Activated naive CD4-positive, alpha-beta T cell (primary cell): ENCODE measurements around the gene MDM2.
"Not testable (repeated sequence)": the region's sequence is repeated elsewhere in the genome, so short reads cannot be mapped to it uniquely, and the experiment has no call there.

ENCODE experiments used
- DNase-seq, 4 experiments: peaks; one replicate each; lab custom pipeline; 2025; lab: John Stamatoyannopoulos, UW

The MDM2 gene

DNA sequence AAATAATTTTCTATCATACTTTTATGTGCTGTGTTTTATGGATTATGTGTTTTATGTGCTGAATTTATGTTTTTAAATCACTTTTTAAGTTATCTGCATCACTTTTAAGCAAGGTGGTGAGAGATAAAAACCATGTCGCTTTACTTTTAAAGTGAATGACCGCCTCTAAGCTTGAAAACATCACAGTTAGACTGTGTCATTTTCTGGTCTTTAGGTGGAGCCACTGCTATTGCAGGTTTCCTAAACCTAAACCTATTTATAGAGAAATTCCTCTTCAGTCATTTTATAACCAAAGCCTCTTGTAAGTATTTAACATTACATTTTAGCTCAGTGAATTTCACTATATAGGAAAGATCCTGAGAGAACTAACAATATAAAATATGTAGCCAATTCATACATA lies 21.0 kb upstream of the MDM2 start:
- DNase-seq = no peak

DNA sequence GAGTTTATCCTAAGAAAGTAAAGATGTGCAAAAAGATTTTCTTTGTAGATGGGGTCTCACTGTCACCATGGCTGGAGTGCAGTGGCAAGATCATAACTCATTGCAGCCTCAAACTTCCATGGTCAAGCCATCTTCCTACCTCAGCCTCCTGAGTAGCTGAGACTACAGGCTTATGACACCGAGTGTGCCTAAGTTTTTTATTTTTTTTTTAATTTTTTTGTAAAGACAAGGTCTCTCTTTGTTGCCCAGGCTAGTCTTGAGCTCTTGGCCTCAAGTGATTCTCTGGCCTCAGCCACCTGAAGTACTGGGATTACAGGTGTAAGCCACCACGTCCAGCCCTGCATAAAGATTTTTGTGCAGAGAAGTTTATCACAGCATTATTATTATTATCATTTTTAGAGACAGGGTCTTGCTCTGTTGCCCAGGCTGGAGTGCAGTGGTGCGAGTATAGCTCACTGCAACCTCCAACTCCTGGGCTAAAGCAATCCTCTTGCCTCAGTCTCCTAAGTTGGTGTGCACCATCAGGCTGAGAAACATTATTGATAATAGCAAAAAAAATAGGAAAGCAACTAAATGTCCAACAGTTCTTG lies 19.3 kb upstream of the MDM2 start:
- DNase-seq = no peak

DNA sequence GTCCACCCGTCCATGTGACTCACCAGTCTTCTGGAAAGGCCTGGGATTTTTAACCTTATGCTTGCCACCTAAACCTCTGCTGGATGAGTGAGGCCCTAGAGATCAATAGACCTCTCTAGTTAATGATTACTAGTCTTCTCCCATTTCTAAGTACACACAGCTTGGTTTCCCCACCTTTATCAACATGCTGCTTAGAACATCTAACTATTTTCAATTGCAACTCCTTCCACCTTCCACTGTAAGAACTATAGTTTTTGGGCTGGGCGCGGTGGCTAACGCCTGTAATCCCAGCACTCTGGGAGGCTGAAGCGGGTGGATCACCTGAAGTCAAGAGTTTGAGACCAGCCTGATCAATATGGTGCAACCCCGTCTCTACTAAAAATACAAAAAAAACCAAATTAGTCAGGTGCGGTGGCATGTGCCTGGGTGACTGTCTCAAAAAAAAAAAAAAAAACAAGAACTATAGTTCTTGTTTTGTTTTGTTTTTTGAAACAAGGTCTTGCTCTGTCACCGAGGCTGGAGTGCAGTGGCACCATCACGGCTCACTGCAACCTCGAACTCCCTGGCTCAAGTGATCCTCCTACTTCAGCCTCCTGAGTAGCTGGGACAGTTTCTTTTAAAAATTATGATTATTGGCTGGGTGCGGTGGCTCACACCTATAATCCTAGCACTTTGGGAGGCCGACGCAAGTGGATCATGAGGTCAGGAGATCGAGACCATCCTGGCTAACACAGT lies 18.7 kb upstream of the MDM2 start:
- DNase-seq = no peak

DNA sequence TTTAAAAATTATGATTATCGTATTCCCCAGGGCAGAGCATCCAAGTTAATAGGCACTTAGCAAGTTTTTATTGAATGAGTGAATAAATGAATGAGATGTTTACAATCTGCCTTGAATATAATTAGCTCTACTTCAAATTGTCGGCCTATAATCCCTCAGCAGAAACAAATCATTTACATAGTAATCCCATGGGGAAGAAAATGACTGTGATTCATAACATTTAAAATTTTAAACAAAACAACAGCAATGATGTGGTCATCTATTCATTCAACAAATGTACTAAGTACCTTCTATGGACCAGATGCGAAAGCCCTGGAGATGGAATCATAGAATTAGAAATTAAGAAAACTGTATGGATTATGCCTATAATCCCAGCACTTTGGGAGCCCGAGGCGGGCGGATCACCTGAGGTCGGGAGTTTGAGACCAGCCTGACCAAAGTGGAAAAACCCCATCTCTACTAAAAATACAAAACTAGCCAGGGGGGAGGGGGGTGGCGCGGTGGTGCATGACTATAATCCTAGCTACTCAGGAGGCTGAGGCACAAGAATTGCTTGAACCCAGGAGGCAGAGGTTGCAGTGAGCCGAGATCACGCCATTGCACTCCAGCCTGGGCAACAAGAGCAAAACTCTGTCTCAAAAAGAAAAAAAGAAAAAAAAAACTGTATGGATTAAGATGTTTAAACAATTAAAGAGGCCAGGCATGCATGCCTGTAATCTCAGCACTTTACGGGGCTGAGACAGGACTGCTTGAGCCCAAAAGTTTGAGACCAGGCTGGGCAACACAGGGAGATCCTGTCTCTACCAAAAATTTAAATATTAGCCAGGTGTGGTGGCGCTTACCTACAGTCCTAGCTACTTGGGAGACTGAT lies 17.7 kb upstream of the MDM2 start:
- no peak for DNase-seq

DNA sequence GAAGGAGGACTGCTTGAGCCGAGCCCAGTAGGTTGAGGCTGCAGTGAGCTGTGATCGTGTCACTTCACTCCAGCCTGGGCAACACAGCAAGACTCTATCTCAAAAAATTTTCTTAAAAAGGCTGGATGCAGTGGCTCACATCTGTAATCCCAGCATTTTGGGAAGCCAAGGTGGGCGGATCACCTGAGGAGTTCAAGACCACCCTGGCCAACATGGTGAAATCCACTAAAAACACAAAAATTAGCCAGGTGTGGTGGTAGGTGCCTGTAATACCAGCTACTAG lies 17.1 kb upstream of the MDM2 start:
- no peak for DNase-seq

DNA sequence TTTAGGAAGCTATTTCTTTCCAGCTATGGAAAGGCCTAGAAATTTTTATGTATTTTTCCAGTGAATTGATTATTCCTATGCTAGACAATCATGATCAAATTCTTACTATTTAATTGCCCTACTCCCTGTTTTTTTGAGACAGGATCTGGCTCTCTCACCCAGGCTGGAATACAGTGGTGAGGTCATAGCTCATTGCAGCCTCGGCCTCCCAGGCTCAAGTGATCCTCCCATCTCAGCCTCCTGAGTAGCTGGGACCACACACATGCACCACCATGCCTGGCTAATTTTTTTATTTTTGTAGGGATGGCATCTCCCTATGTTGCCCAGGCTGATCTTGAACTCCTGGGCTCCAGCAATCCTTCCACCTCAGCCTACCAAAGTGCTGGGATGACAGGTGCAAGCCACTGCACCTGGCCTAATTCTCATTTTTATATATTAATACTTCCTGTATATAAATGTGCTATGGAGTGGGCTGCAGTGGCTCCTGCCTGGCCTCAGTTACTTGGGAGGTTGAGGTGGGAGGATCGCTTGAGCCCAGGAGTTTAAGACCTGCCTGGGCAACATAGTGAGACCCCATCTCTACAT lies 16.0 kb upstream of the MDM2 start:
- no peak for DNase-seq

DNA sequence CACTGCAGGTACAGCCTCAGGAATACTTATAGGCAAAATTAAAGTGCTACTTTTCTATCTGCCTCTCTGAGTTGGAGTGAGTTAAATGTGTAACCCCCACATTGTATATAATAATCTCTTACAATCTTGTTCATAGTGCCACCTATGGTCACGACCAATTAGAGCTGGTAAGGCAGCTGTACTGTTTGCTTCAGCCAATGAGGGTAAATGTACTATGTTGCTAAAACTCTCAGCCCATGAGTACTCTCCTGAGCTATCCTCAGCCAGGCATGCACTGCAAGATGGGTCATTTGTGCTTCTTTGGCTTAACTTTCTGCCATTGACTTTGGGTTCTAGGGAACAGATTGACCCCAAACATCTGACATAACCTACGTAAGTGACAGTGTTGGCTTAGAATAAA lies 15.0 kb upstream of the MDM2 start:
- DNase-seq = no peak

DNA sequence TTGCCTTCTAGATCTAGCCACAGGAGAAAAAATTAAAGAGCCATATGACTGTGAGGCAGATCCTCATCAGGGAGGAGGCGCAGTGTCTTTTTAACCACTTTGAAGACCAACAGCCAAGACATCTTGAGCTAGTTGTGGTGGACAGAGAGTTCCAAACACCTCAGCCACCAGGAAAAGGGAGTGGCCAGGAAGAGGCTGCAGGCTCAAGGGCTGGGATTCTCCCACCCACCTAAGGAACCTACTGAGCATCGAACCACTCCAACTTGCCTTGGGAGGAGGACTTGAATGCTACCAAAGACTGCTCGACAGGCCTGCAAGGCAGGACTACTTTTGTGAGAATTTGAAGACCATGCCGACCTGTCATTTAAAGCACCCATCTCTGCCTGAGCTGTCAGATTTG lies 14.5 kb upstream of the MDM2 start:
- no peak for DNase-seq

DNA sequence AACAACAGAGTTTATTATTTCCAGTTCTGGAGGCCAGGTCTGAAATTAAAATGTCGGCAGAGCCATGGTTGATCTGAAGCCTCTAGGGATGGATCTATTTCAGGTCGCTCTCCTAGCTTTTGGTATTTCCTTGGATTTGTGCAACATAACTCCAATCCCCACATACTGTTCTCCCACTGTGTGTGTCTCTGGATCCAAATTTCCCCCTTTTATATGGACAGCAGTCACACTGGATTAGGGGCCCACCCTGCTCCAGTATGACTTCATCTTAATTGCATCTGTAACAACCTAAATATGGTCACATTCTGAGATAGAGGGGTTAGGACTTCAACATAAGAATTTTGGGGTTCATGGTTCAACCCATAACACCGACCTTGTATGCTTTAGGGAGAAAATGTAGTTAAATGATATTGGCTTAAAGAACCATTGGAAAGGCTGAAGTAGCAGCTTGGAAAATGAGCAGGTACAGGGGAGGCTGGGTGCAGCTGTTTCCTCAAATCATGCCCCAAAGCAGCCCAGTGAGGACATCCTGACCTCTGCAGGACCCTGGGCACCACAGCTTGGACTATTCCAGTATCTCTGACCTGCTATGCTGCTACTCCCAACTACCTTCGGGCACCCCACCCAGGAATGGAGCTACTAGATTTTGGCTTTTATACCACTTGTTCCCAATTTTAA lies 13.9 kb upstream of the MDM2 start:
- no peak for DNase-seq

- no peak for DNase-seq
Measured at GRCh38 chr12:68794653-68795251, 13.2 kb upstream of the MDM2 start.

DNA sequence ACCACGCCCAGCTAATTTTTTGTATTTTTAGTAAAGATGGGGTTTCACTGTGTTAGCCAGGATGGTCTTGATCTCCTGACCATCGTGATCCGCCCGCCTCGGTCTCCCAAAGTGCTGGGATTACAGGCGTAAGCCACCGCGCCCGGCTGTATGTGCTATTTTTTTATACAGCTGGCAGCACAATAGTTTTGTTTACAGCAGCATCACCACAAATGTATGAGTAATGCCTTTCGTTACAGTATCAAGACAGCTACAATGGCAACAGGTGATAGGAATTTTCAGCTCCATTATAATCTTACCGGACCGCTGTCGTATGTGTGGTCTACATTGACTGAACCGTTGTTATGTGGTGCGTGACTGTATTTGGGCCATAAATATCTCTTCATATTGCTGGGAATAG lies 11.6 kb upstream of the MDM2 start:
- DNase-seq = no peak

DNA sequence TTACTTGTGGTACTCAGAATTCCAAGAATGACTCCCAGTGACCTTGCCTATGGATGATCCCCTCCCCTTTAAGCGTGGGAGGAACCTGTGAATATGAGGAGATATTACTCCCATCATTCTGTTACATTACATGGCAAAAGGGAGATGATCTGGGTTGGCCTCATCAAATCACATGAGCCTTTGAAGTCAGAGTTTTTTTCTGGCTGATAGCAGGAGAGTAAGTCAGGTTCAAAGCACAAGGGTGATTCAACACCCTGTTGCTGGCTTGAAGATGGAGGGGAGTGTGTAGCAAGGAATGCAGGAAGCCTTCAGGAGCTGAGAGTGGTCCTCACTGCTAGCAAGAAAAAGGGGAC lies 9.1 kb upstream of the MDM2 start:
- DNase-seq = no peak

DNA sequence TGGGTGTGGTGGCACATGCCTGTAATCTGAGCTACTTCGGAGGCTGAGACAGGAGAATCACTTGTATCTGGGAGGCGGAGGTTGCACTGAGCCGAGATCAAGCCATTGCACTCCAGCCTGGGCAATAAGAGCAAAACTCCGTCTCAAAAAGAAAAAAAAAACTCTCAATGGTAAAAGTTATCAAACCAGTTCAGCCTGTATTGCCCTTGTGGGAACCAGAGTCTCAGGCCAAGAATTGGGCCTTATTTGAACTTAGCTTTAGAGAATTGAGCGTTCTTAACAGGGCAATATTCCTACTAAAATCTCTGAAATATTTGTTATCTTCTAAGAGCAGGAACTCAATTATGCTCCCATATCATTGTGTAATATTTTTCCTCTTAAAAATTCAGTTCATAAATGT lies 7.7 kb upstream of the MDM2 start:
- no peak for DNase-seq

DNA sequence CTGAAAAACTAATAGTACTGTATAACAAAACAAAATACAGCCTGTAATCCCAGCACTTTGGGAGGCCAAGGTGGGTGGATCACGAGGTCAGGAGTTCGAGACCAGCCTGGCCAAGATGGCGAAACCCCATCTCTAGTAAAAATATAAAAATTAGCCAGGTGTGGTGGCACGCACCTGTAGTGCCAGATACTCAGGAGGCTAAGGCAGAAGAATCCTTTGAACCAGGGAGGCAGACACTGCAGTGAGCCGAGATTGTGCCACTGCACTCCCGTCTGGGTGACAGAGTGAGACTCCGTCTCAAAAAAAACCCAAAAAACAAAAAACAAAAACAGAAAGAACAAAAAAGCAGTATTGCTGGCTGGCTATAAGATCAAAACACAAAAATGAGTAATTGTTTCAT lies 6.9 kb upstream of the MDM2 start:
- not testable (repeated sequence) for DNase-seq

GRCh38 chr12:68802372-68802745 lies 5.6 kb upstream of the MDM2 start:
- not testable (repeated sequence) for DNase-seq

DNA sequence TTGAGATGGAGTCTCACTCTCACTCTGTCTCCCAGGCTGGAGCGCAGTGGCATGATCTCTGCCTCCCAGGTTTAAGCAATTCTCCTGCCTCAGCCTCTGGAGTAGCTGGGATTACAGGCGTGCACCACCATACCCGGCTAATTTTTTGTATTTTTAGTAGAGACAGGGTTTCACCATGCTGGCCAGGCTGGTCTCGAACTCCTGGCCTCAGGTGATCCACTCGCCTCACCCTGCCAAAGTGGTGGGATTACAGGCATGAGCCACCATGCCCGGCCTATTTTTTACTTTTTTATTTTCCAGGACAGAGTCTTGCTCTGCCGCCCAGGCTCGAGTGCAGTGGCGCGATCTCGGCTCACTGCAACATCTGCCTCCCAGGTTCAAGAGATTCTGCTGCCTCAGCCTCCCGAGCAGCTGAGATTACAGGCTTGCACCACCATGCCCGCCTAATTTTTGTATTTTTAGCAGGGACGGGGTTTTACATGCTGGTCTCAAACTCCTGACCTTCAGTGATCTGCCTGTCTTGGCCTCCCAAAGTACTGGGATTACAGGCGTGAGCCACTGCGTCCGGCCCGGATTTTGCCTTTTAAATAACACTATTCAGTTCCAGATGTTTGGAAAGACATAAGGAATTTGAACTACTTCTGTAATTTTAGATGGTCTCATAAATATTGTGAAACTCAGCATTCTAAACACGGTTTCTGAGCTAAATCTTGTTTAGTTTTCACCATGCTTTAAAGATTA lies 4.9 kb upstream of the MDM2 start:
- not testable (repeated sequence) for DNase-seq

DNA sequence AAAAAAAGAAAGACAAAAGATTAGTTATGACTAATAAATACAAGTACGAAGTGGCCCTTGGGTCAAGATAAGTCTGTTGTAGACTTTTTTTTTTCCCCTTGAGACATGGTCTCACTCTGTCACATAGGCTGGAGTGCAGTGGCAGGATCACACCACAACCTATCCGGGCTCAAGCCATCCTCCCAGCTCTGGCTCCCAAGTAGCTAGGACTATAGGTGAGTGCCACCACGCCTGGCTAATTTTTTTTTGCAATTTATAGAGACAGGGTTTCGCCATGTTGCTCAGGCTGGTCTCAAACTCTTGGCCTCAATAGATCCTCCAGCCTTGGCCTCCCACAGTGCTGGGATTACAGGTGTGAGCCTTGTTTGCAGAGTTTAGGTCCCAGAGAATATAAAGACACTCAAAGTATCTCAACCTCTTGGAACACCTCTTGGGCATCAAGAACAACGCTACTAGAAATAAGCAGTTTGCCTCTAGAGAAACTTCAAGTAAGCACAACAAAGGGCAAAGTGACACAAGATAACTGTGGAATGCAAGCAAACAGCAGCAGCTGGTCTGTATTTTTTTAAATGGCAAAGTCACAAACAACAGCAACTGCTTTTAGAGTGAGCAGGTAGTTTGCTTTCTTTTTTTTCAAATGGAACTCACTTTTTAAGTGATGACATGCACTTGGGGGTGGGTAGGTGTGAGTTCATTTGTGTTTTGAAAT lies 3.9 kb upstream of the MDM2 start:
- DNase-seq = no peak

- DNase-seq = no peak
Measured at GRCh38 chr12:68804657-68805591, 3.1 kb upstream of the MDM2 start.

DNA sequence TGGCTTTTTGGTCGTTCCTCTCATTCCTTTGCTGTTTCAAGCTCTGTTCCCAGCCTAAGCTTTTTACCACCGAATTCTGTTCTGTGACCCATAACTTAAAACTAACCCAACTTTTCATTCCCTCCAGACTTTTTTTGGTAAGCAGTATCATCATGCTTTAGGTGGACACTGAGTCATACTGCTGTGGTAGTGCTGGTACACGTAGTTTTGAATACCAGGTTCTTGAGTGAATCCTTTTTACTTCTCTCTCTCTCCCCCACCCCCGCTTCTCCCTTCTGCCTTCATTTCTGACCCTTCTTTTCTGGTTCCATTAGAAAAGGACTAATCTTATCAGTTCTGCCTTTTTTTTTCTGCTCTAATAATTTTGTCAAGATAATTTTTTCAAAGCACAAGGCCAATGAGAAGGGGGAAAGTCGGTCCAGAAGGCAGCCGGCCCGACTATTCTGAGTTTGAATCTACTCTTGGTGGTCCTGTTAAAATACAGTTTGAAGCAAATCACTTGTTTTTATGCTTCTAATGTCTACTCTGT lies 2.3 kb upstream of the MDM2 start:
- no peak for DNase-seq
